ENCODE data around the gene ARL6IP5.

DNA sequence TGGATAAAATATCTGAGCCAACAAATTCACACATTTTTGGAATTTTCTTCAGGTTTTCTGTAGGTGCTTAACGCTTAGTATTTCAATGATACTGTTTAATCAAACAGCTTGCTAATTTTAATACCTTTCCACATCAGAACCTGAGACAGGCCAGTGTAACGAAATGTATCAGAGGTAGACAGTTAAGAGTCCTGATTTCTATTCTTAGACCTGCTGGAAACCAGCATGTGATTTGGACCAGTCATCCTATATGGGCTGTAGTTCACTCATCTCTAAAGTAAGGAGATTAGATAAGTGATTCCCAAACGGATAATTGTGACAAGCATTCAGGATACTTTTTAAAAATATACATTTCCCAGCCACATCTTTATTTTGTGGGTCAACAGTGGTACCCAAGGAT is 18.4 kb downstream of the ARL6IP5 start:
- TF ChIP-seq, protein P1, sequence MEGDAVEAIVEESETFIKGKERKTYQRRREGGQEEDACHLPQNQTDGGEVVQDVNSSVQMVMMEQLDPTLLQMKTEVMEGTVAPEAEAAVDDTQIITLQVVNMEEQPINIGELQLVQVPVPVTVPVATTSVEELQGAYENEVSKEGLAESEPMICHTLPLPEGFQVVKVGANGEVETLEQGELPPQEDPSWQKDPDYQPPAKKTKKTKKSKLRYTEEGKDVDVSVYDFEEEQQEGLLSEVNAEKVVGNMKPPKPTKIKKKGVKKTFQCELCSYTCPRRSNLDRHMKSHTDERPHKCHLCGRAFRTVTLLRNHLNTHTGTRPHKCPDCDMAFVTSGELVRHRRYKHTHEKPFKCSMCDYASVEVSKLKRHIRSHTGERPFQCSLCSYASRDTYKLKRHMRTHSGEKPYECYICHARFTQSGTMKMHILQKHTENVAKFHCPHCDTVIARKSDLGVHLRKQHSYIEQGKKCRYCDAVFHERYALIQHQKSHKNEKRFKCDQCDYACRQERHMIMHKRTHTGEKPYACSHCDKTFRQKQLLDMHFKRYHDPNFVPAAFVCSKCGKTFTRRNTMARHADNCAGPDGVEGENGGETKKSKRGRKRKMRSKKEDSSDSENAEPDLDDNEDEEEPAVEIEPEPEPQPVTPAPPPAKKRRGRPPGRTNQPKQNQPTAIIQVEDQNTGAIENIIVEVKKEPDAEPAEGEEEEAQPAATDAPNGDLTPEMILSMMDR (IDR thresholded peaks at IDR 0.05; ENCODE audit: low read depth, low read length, missing input control): no peak
- TF ChIP-seq EGR1 (IDR thresholded peaks at IDR 0.05; ENCODE audit: low read depth in 2 of 2): no peak
- TF ChIP-seq GABPA (IDR thresholded peaks at IDR 0.05 in 1 of 2, conservative IDR thresholded peaks at IDR 0.05 in 1 of 2): no peak
- TF ChIP-seq, protein P2, sequence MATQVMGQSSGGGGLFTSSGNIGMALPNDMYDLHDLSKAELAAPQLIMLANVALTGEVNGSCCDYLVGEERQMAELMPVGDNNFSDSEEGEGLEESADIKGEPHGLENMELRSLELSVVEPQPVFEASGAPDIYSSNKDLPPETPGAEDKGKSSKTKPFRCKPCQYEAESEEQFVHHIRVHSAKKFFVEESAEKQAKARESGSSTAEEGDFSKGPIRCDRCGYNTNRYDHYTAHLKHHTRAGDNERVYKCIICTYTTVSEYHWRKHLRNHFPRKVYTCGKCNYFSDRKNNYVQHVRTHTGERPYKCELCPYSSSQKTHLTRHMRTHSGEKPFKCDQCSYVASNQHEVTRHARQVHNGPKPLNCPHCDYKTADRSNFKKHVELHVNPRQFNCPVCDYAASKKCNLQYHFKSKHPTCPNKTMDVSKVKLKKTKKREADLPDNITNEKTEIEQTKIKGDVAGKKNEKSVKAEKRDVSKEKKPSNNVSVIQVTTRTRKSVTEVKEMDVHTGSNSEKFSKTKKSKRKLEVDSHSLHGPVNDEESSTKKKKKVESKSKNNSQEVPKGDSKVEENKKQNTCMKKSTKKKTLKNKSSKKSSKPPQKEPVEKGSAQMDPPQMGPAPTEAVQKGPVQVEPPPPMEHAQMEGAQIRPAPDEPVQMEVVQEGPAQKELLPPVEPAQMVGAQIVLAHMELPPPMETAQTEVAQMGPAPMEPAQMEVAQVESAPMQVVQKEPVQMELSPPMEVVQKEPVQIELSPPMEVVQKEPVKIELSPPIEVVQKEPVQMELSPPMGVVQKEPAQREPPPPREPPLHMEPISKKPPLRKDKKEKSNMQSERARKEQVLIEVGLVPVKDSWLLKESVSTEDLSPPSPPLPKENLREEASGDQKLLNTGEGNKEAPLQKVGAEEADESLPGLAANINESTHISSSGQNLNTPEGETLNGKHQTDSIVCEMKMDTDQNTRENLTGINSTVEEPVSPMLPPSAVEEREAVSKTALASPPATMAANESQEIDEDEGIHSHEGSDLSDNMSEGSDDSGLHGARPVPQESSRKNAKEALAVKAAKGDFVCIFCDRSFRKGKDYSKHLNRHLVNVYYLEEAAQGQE (IDR thresholded peaks at IDR 0.05): no peak
- TF ChIP-seq, protein P3, sequence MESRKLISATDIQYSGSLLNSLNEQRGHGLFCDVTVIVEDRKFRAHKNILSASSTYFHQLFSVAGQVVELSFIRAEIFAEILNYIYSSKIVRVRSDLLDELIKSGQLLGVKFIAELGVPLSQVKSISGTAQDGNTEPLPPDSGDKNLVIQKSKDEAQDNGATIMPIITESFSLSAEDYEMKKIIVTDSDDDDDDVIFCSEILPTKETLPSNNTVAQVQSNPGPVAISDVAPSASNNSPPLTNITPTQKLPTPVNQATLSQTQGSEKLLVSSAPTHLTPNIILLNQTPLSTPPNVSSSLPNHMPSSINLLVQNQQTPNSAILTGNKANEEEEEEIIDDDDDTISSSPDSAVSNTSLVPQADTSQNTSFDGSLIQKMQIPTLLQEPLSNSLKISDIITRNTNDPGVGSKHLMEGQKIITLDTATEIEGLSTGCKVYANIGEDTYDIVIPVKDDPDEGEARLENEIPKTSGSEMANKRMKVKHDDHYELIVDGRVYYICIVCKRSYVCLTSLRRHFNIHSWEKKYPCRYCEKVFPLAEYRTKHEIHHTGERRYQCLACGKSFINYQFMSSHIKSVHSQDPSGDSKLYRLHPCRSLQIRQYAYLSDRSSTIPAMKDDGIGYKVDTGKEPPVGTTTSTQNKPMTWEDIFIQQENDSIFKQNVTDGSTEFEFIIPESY (IDR thresholded peaks at IDR 0.05): no peak
- TF ChIP-seq TAF1 (conservative IDR thresholded peaks at IDR 0.05): no peak
